Inflammatory macrophage (primary cell): ENCODE data around the gene TRIM32.

Experiments
- DNase-seq, 2 donors: peaks; one replicate each; pipeline ENCODE4 v3.0.0-alpha.2; 2020 to 2022

Gene TRIM32

DNA sequence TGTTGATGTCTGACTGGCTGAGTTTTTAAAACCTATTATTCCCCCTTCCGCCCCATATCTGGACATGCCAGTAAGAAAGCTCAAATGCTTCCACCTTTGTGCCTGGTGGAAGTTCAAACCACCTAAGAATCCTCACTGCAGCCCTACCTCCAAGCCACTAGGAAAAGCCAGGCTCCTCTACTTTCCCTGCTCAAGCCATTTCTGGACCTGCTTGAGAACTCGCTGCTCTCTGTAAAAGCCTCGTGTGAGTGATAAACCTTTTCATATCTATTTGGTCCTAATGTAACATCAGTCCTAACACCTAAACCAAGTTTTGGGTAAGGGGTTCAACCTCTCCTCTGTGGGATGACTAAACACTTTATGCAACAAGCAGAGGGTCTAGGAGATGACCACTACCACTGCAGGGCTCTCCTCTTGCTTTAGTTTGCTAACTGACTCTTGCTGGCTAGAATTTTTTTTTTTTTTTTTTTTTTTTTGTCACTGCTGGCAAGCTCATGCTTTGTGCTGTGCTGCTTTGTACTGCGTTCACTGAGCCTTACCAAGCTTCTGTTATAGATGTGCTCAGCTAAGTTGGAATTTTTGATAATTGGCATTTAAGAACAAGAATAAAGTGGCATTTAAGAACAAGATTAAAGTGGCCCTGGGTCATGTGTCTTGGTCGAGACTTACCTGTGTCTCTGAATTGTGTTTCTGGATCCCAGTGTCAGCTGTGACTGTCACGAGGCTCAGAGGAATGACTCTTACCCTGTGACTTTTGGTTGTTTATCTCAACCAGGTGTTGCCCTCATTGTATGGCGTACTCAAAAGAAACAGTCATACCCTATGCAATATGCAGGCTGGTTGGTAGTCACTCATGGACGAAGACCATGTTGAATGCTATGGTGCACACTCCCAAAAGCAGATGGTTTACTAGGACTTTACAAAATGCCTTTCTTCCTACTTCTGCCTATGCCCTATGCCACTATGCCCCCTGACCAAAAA lies 19.5 kb downstream of the TRIM32 start:
- no peak for DNase-seq

DNA sequence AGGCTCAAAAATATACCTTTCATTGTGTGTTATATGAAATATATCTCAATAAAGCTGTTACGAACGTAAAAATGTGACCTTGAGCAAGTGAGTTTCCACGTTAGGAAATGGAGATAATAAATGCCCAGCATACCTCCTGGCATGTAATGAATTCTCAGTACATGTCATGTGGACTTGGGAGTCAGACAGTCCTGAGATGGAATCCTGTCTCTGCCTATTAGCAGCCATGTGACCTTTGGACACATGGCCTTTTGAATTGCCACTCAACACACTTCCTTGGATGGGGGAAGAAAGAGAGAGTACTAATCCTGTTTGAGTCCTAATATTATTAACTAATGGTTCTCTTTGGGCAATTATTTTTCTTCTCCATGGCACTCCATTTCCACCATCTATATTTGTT lies 25.7 kb downstream of the TRIM32 start:
- DNase-seq, result no peak

- DNase-seq, result no peak
Measured at GRCh38 chr9:116713271-116713670, 26.2 kb downstream of the TRIM32 start.

- no peak for DNase-seq
Measured at GRCh38 chr9:116715751-116716150, 28.6 kb downstream of the TRIM32 start.

DNA sequence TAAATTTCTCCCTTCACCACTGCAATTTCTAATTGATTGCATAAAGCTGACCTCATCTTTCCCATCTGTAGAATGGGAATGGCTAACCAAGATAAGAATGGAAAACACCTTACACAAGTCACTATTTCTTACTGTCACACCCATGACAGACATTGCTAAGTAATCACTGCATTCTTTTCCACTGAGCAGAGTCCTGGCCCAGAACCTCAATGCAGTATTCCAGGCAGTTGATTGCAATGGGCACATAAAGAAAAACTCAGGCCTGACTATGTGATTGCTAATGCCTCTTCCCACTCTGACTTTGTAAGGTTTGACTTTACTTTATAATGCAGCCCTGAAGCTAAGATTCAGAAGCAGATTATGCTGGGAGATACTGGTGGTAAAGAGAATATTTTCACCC lies 29.3 kb downstream of the TRIM32 start:
- DNase-seq, result no peak

- DNase-seq, result no peak
Measured at GRCh38 chr9:116717150-116717549, 30.0 kb downstream of the TRIM32 start.

DNA sequence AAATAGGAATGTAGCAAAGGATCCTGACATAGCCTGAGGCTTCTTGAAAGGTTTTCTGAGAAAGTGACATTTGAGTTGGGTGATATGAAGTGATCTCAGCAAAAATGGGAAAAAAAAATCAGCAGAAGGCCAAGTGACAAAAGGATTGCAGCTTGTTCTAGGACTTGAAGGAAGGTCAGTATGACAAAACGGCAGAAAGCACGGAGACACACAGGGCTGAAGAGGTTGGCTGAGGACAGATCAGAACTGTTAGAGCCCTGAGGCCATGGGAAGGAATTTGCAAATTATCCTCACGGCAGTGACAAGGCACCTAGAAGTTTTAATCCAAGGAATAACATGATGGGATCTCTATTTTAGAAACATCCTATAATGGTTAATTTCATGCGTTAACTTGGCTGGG lies 31.0 kb downstream of the TRIM32 start:
- no peak for DNase-seq

GRCh38 chr9:116720111-116720510 lies 33.0 kb downstream of the TRIM32 start:
- no peak for DNase-seq

DNA sequence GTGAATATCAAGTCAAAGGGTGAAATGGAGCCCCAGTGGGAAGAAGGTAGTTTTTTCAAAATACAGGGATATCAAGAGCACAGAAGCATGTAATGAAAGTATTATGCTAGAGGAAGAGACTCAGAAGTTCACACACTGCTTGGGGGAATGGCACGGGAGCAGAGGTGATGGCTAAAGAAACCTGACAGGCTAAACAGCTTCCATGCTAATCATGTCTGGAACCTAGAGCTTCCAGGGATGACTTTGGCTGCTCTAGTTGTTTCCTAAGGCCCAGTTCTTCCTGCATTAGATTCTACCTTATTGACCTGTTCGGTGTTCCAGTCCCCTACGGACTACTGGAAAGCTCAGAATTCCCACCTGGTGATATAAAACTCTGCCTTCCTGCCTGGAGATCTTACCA lies 34.3 kb downstream of the TRIM32 start:
- no peak for DNase-seq

GRCh38 chr9:116721944-116722343 lies 34.8 kb downstream of the TRIM32 start:
- no peak for DNase-seq

DNA sequence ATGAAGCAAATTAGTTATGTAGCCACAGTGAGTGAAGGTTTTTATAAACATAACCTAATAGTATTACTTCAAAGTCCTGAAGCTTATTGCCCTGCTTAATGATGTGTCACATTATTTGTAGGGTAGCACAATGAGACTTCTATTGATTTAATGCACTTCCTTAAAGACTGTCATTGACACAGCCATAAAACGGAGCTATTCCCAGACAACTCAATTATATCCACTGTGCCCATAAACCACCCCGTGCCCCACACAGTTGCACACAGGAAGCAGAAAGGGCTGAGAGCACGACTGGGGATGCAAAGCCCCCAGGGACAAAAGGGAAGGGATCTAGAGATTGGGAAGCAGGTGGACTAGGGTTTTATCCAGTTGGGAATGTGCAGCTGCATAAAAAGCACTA lies 37.0 kb downstream of the TRIM32 start:
- DNase-seq, result no peak

DNA sequence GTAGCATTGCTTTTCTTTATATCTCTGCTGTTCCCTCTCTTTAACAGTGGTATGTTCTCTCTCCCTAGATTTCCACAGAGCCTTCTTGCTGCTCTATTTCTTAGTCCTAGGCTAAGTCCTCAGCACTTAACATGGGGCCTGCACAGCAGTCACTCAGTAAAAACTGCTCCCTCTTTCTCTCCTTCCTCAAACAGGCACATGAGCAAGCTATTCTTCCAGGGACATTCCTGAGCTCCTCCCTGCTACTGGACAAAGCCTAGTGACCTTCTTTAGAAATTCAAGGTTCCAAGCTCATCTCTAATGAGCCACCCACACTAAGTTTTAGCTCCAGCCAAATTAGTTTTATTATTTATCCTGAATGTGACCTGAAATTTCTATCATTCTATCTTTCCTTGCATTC lies 39.5 kb downstream of the TRIM32 start:
- no peak for DNase-seq

DNA sequence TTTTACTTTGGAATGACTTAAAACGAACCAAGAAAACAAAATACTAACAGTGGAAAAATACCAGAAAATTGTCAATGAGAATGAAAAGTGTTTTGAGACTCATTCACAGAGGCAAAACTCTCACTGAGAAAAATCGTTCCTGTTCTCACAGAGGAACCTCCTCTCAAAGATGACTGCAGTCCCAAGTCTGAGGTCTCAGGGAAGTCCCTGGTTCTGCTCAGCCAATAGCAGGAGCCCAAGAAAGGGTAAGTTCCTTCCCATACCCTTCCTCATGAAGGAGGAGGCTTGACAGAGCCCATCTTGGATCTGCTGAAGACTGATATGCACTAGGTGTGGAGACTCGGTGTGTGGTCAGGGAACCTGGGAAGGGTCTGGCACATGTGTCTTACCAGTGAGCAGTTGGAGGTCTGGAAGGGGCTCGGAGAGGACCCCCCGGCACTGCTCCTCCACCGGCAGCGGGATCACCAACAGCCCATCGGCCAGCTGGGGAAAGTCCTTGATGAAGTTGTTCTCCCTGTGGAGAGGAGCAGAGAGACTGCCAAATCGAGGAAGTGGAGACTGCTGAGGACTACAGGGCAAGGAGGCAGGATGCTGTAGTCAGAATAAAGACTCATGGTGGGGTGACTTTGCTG lies 46.0 kb downstream of the TRIM32 start:
- no peak for DNase-seq

DNA sequence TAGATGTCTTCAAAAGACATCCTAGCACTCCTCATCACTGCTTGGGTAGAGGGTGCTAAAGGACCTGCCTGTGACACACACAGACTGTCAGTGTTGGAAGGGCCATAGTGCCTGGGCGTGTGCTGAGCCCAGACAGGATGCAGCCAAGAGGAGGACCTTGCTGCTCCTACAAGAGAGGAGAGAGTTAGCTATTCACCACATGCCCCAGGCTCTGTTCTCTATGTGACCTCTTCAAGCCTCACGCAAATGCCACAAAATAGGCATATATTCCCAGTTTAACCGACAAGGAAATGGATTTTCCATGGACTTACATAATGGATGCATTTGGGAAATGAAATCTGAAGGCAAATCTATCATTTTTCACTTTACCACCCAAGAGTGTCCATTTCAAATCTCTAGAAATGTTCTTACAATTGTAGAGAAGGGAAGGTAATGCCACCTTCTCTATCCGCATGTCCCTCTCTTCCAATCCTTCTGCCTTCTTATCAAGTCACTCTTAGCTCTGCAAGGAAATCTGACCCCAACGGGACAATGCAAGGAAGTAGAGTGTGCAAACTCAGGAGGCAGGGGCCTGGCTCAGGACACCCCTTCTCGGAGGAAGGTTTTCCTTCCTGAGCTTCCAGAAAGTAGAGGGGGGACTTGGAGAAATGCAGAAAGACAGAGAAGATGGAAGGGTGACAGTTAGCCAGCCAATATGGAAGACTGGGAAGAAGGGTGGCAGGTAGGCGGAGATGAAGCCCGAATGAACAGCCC lies 49.5 kb downstream of the TRIM32 start:
- DNase-seq, result no peak

GRCh38 chr9:116737152-116737546 lies 50.0 kb downstream of the TRIM32 start:
- DNase-seq, result peak; percentile 60 to 69

GRCh38 chr9:116741086-116741740 lies 54.1 kb downstream of the TRIM32 start:
- no peak for DNase-seq

DNA sequence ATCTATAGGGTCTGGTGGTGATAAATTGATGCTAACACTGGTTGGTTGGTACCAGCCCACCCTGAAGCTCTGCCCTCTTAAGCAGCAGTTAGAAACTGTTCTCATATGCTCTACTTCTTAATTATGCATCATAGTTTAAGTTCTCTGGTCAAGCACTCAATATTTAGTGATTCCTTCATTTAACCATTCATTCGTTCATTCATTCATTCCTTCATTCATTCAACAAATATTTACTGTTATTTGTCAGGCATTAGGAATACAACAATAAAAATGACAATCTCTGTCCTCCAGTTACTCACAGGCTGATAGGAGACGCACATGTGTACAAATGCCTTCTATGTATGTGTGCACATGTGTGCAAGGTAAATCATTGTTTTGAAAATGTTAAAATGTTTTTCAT lies 54.6 kb downstream of the TRIM32 start:
- DNase-seq, result no peak

GRCh38 chr9:116749176-116749575 lies 62.1 kb downstream of the TRIM32 start:
- no peak for DNase-seq

GRCh38 chr9:116749772-116750171 lies 62.7 kb downstream of the TRIM32 start:
- DNase-seq, result no peak

DNA sequence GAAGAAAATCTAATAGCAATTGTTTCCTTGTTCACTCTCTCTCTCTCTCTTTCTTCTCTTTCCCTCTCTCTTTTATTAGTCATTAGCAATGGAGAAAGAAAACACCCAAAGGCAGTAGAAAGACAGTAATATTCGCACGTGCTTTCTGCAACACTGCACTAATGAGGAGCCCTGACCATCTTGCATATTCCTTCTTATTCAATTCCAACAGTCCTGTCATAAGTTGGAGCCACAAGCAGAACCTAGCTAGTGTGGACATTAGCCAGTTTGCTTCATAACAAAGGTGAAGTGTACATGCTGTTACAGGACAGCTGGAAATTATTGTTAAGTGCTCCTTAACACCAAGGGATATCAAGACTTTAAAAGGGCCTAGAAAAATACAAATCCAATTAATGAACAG lies 63.4 kb downstream of the TRIM32 start:
- DNase-seq, result no peak
